HEK293 (cell line): ENCODE measurements around the gene DDX56.
A peak's percentile ranks its signal among the peaks of the same experiment; 100 is the strongest.

Experiments
- CTCF ChIA-PET: fragments of 350-600 bp; formaldehyde crosslinking; extraction: SDS; loops from one replicate; lab custom pipeline; 2021; ENCODE audit warnings: antibody characterized with exemption; lab: Yijun Ruan, JAX
- POLR2A ChIA-PET: fragments of 300-600 bp; formaldehyde crosslinking; extraction: SDS; loops from one replicate; lab custom pipeline; 2020; ENCODE audit warnings: antibody characterized with exemption, inconsistent platforms; lab: Yijun Ruan, JAX
- H3K27ac ChIP-seq: fragments of 200-500 bp; sonication (Bioruptor generic); 2 replicates; pipeline ENCODE4 v1.5.1; 2014; ENCODE audit warnings: low read depth, low read length, control low read depth, inconsistent platforms; ENCODE audit errors: extremely low read depth
- H3K36me3 ChIP-seq, 2 experiments: fragments of 200-500 bp in 1 of 2; sonication (Bioruptor generic) in 1 of 2; 1 replicate in 1 of 2; 2 replicates in 1 of 2; pipeline ENCODE4 v1.5.1; 2014 to 2017; ENCODE audit warnings: inconsistent platforms in 2 of 2, low read length in 2 of 2; ENCODE audit not compliant: control insufficient read depth in 2 of 2, insufficient read depth in 1 of 2
- H3K4me1 ChIP-seq: fragments of 200-500 bp; sonication (Bioruptor generic); 2 replicates; pipeline ENCODE4 v1.5.1; 2014; ENCODE audit warnings: mild to moderate bottlenecking, low read length, inconsistent platforms; ENCODE audit not compliant: control insufficient read depth, insufficient read depth
- H3K4me3 ChIP-seq: 2 replicates; pipeline ENCODE4 v1.5.1; 2011; ENCODE audit warnings: low read depth, mild to moderate bottlenecking, control low read depth, low read length, moderate library complexity
- H3K9me3 ChIP-seq: fragments of 200-500 bp; sonication (Bioruptor generic); 2 replicates; pipeline ENCODE4 v1.5.1; 2014; ENCODE audit warnings: low read depth, low read length, inconsistent platforms; ENCODE audit not compliant: control insufficient read depth, insufficient read depth
- ELK4 ChIP-seq: IDR thresholded peaks from 2 replicates; pipeline ENCODE4 v1.6.1; 2011; ENCODE audit warnings: mild to moderate bottlenecking, low read depth, low read length, borderline replicate concordance
- KLF17 ChIP-seq: fragments of 450-650 bp; formaldehyde crosslinking; IDR thresholded peaks from 2 replicates; pipeline ENCODE4 v1.5.1; 2016; ENCODE audit warnings: missing biosample characterization, missing genetic modification characterization
- OSR2 ChIP-seq: fragments of 450-650 bp; formaldehyde crosslinking; IDR thresholded peaks from 2 replicates; pipeline ENCODE4 v1.5.1; 2016; ENCODE audit warnings: missing biosample characterization, missing genetic modification characterization
- REPIN1 ChIP-seq: fragments of 450-650 bp; formaldehyde crosslinking; IDR thresholded peaks from 2 replicates; pipeline ENCODE4 v1.5.1; 2017; ENCODE audit warnings: missing biosample characterization, missing genetic modification characterization, low read depth
- SP7 ChIP-seq: fragments of 450-650 bp; formaldehyde crosslinking; IDR thresholded peaks from 2 replicates; pipeline ENCODE4 v1.5.1; 2016; ENCODE audit warnings: missing biosample characterization, missing genetic modification characterization
- ZBTB49 ChIP-seq: fragments of 450-650 bp; formaldehyde crosslinking; IDR thresholded peaks from 2 replicates; pipeline ENCODE4 v1.5.1; 2016; ENCODE audit warnings: missing biosample characterization, missing genetic modification characterization, low read depth
- ZNF112 ChIP-seq: fragments of 450-650 bp; formaldehyde crosslinking; IDR thresholded peaks from 2 replicates; pipeline ENCODE4 v1.5.0; 2017; ENCODE audit warnings: missing biosample characterization, missing genetic modification characterization
- ZNF140 ChIP-seq: fragments of 450-650 bp; formaldehyde crosslinking; IDR thresholded peaks from 2 replicates; pipeline ENCODE4 v1.5.1; 2016; ENCODE audit warnings: missing biosample characterization, missing genetic modification characterization
- ZNF146 ChIP-seq: fragments of 450-650 bp; formaldehyde crosslinking; IDR thresholded peaks from 2 replicates; pipeline ENCODE4 v1.5.1; 2016; ENCODE audit warnings: missing biosample characterization, missing genetic modification characterization
- ZNF221 ChIP-seq: fragments of 450-650 bp; formaldehyde crosslinking; IDR thresholded peaks from 2 replicates; pipeline ENCODE4 v1.5.1; 2017; ENCODE audit warnings: missing biosample characterization, missing genetic modification characterization, borderline replicate concordance
- ZNF292 ChIP-seq: fragments of 450-650 bp; formaldehyde crosslinking; IDR thresholded peaks from 2 replicates; pipeline ENCODE4 v1.5.1; 2016; ENCODE audit warnings: low read depth, missing biosample characterization, missing genetic modification characterization, borderline replicate concordance
- ZNF449 ChIP-seq: fragments of 450-650 bp; formaldehyde crosslinking; IDR thresholded peaks from 2 replicates; pipeline ENCODE4 v1.5.1; 2017; ENCODE audit warnings: missing biosample characterization, mild to moderate bottlenecking, missing genetic modification characterization, moderate library complexity
- ZNF48 ChIP-seq: fragments of 450-650 bp; formaldehyde crosslinking; IDR thresholded peaks from 2 replicates; pipeline ENCODE4 v1.5.1; 2016; ENCODE audit warnings: missing biosample characterization, missing genetic modification characterization
- ZNF488 ChIP-seq: fragments of 450-650 bp; formaldehyde crosslinking; IDR thresholded peaks from 2 replicates; pipeline ENCODE4 v1.5.1; 2016; ENCODE audit warnings: missing biosample characterization, missing genetic modification characterization
- ZNF510 ChIP-seq: fragments of 450-650 bp; formaldehyde crosslinking; IDR thresholded peaks from 2 replicates; pipeline ENCODE4 v1.5.1; 2018; ENCODE audit warnings: mild to moderate bottlenecking, missing genetic modification characterization, missing biosample characterization; ENCODE audit not compliant: insufficient replicate concordance
- ZNF596 ChIP-seq: fragments of 450-650 bp; IDR thresholded peaks from 2 replicates; pipeline ENCODE4 v1.5.0; 2018; ENCODE audit warnings: missing biosample characterization, mild to moderate bottlenecking, missing genetic modification characterization, moderate library complexity
- ZNF704 ChIP-seq: fragments of 450-650 bp; formaldehyde crosslinking; IDR thresholded peaks from 2 replicates; pipeline ENCODE4 v1.5.1; 2016; ENCODE audit warnings: missing biosample characterization, missing genetic modification characterization
- ZNF768 ChIP-seq: fragments of 450-650 bp; formaldehyde crosslinking; IDR thresholded peaks from 2 replicates; pipeline ENCODE4 v1.5.1; 2018; ENCODE audit warnings: missing biosample characterization, mild to moderate bottlenecking, missing genetic modification characterization
- ZNF777 ChIP-seq: fragments of 450-650 bp; formaldehyde crosslinking; IDR thresholded peaks from 2 replicates; pipeline ENCODE4 v1.5.1; 2017; ENCODE audit warnings: missing biosample characterization, missing genetic modification characterization, borderline replicate concordance
- ZNF785 ChIP-seq: fragments of 450-650 bp; formaldehyde crosslinking; IDR thresholded peaks from 2 replicates; pipeline ENCODE4 v1.5.1; 2016; ENCODE audit warnings: missing biosample characterization, missing genetic modification characterization
- ZSCAN16 ChIP-seq: fragments of 450-650 bp; formaldehyde crosslinking; IDR thresholded peaks from 2 replicates; pipeline ENCODE4 v1.5.1; 2016; ENCODE audit warnings: missing biosample characterization, missing genetic modification characterization

The DDX56 gene

DNA sequence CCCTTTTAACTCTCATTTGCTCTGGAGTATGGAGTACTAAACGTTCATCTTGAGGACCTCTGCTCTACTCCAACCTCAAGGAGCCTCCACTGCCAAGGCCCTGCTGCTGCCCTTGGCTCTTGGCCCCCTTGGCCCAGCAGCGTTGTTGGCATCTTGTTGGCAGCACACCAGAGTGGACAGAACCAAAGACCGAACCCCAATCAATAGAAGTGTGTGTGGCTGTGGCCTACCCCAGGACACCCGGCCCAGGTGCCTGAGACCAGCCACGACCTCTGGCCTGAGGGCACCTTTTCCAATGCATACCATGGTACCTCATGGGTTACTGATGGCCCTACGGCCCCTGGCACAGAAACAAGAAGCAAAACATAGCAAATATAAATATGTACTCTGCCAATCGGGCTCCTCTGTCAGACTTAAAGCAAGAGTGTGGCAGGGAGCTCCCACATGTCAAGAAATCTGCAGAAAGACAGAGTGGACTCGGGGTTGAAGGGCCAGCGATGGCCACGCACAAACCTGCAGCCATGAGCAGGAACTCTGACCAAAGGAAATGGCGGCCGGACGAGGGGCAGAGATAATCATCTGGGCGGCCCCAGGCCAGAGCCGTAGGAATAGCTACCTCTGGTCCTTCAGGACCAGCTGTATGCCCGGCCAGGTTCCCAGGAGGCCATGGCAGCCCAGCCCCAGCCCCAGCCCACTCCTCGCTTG is 35.5 kb downstream of the DDX56 start (continued):
- TF ChIP-seq ZNF488 (tag by site-specific recombination), result no peak

DNA sequence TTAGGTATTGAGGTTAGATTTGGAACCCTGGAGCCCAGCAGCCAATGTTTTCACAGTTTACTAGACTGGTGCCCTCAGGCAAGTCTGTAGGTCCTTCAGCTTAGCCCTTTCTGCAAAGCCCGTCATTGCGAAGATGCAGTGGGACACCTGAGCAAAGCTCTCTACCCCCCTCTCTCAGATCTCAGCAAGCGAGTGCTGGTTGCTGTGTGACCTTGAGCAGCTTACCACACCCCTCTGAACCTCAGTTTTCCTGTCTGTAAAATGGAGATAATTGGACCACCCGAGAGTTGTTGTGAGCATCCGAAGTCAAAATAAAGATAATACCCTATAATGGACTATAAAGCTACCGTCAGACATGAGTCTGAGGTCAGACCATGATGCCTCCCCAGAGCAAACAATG is 36.3 kb downstream of the DDX56 start:
- Histone ChIP-seq H3K36me3 (no peaks in the 10 kb centered on the region), H3K27ac (no peak overlapping the region), H3K4me1 (no peaks in the 10 kb centered on the region), H3K9me3 (no peaks in the 10 kb centered on the region), H3K4me3 (no peak overlapping the region)
- CTCF ChIA-PET, result interaction anchor here (1.1 to 3.2 kb wide), 2 partner anchors 12 to 30 kb away, joined by 3 to 11 read pairs; no protein-coding TSS in a partner anchor
- TF ChIP-seq OSR2 (tag by site-specific recombination), result no peak
- TF ChIP-seq ZNF768, result peak; percentile 66; the same call in 1 of the 2 replicates
- POLR2A ChIA-PET, result no interaction called here

- no peak for TF ChIP-seq ZBTB49
- TF ChIP-seq ZNF140 (tag by site-specific recombination), result no peak
- TF ChIP-seq ZNF704 (tag by site-specific recombination), result no peak
- TF ChIP-seq ZSCAN16, result no peak
- TF ChIP-seq ZNF48 (tag by site-specific recombination), result no peak
- no peak for TF ChIP-seq ZNF510
- no peak for TF ChIP-seq ZNF785
- no peak for TF ChIP-seq ZNF221
- TF ChIP-seq ZNF777 (tag by site-specific recombination), result no peak
- TF ChIP-seq ZNF596 (tag by site-specific recombination), result no peak
- no peak for TF ChIP-seq ZNF292 (tag by site-specific recombination)
- no peak for TF ChIP-seq ZNF146 (tag by site-specific recombination)
- TF ChIP-seq ZNF112 (tag by site-specific recombination), result no peak
- TF ChIP-seq REPIN1 (tag by site-specific recombination), result no peak
- TF ChIP-seq ELK4, result no peak
- no peak for TF ChIP-seq SP7 (tag by site-specific recombination)
- TF ChIP-seq ZNF449, result no peak
- no peak for TF ChIP-seq KLF17
- H3K27ac ChIP-seq, result no peak overlapping the region
- no peak overlapping the region for H3K4me3 ChIP-seq
- H3K4me1 ChIP-seq, result no peaks in the 10 kb centered on the region
- CTCF ChIA-PET, result interaction anchor here (0.7 to 3.2 kb wide), 6 partner anchors 9 to 563 kb away, joined by 3 to 27 read pairs (median 4); no protein-coding TSS in a partner anchor
- no peaks in the 10 kb centered on the region for H3K36me3 ChIP-seq
- H3K9me3 ChIP-seq, result no peaks in the 10 kb centered on the region
- POLR2A ChIA-PET, result no interaction called here
Observed at GRCh38 chr7:44536090-44536489, 37.6 kb downstream of the DDX56 start.
